ENCODE measurements around the gene SYMPK.

SYMPK gene

DNA sequence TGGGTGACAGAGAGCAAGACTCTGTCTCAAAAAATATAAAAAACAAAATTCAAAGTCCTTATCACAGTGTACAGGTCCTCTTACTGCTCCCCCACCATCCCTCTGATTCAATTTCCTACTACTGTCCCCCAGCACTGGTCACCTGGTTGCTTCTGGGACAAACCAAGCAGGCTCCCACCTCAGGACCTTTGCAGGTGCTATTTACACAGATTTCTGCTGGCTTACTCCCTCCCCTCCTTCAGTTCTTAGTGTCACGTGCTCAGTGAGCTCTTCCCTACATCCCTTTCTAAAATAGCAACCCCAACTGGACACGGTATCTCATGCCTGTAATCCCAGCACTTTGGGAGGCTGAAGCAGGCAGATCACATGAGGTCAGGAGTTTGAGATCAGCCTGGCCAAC lies 17.0 kb upstream of the SYMPK start:
- no peaks in the 10 kb centered on the region for H3K36me3 ChIP-seq (replicated peaks)
- no peak overlapping the region for H3K4me3 ChIP-seq (ENCODE audit: low read depth, low read length)
- in situ Hi-C loops (cut with HindIII; ENCODE audit: low pct_ligation_motif_present, low sequenced_read_pairs) = no loop called here
- TF ChIP-seq, protein P1, sequence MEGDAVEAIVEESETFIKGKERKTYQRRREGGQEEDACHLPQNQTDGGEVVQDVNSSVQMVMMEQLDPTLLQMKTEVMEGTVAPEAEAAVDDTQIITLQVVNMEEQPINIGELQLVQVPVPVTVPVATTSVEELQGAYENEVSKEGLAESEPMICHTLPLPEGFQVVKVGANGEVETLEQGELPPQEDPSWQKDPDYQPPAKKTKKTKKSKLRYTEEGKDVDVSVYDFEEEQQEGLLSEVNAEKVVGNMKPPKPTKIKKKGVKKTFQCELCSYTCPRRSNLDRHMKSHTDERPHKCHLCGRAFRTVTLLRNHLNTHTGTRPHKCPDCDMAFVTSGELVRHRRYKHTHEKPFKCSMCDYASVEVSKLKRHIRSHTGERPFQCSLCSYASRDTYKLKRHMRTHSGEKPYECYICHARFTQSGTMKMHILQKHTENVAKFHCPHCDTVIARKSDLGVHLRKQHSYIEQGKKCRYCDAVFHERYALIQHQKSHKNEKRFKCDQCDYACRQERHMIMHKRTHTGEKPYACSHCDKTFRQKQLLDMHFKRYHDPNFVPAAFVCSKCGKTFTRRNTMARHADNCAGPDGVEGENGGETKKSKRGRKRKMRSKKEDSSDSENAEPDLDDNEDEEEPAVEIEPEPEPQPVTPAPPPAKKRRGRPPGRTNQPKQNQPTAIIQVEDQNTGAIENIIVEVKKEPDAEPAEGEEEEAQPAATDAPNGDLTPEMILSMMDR (IDR thresholded peaks at IDR 0.05; ENCODE audit: low read depth, low read length, missing control alignments) = no peak
- H3K27ac ChIP-seq = no peak overlapping the region
- DNase-seq = no peak
- H3K27me3 ChIP-seq (replicated peaks) = no peaks in the 10 kb centered on the region

DNA sequence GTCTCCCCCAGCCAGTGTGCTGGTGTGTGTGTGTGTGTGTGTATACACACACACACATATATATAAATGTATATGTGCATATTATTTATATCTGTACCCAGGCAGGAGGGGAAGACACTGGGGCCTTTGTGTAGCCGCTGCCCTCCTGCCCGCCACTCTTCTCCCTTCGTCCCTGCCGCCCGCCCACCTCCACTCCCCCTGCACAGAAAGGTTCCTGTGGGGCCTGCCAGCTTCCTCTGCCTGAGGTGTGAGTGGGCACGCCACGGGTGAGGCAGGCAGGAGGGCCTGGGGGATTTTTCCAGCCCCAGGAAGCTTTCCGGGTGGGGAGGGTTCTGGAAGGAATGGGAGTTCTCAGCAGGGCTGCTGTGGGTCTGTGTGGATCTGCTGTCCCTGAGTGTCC lies 16.1 kb upstream of the SYMPK start:
- no peak for DNase-seq
- Histone ChIP-seq H3K4me3 (ENCODE audit: low read depth, low read length) (no peak overlapping the region), H3K27ac (no peak overlapping the region), H3K36me3 (replicated peaks) (no peaks in the 10 kb centered on the region), H3K27me3 (replicated peaks) (no peaks in the 10 kb centered on the region)
- TF ChIP-seq, protein P1 (IDR thresholded peaks at IDR 0.05; ENCODE audit: low read depth, low read length, missing control alignments) = no peak
- in situ Hi-C loops (cut with HindIII; ENCODE audit: low pct_ligation_motif_present, low sequenced_read_pairs) = no loop called here

- no peak overlapping the region for H3K4me3 ChIP-seq (ENCODE audit: low read depth, low read length)
- TF ChIP-seq, protein P1 (IDR thresholded peaks at IDR 0.05; ENCODE audit: low read depth, low read length, missing control alignments) = no peak
- in situ Hi-C loops (cut with HindIII; ENCODE audit: low pct_ligation_motif_present, low sequenced_read_pairs) = no loop called here
- no peaks in the 10 kb centered on the region for H3K27me3 ChIP-seq (replicated peaks)
- no peak for DNase-seq
- H3K36me3 ChIP-seq (replicated peaks) = no peaks in the 10 kb centered on the region
- no peak overlapping the region for H3K27ac ChIP-seq
Measured at GRCh38 chr19:45878043-45878794, 15.3 kb upstream of the SYMPK start.

DNA sequence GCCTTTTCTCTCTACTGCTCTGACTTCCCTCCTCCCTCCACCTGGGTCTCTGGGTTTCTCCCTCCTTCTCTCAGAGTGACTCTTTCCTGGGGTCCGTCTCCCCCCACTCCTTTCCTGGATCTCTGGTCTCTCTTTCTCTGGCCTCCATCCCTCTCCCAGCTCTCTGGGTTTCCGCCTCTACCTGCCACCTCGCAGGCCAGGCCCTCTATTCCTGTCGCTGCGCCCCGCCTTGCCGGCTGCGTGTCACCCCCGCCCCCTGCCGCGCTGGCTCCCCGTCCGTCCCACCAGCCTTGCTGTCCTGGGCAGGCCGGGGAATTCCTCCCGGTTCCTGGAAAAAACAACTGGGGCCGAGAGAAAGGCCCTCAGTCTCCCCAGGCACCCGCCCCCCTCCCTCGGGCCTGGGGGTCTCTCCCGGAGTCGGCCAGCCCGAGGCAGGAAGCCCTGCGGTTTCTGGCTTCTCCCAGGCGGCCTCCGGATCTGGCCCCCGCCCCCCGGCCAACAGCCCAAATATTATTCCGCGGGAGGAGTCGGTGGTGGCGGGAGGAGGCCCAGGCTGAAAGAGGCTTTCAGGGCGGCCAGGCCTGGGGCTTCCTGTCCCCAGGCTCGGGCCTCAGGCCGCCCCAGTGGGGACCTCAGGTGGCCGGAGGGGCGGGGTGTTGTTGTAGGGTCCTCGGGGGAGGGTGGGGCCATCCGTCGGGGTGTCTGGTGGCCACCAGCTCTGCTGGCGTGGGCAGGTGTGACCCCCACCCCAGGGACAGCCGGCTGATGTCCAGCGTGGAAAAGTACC lies 13.7 kb upstream of the SYMPK start:
- peak; percentile 24 for DNase-seq
- TF ChIP-seq, protein P1 (IDR thresholded peaks at IDR 0.05; ENCODE audit: low read depth, low read length, missing control alignments) = no peak
- in situ Hi-C loops (cut with HindIII; ENCODE audit: low pct_ligation_motif_present, low sequenced_read_pairs) = no loop called here
- no peaks in the 10 kb centered on the region for H3K27me3 ChIP-seq (replicated peaks)
- peak overlapping the region; percentile 20 for H3K4me3 ChIP-seq (ENCODE audit: low read depth, low read length)
- no peaks in the 10 kb centered on the region for H3K36me3 ChIP-seq (replicated peaks)
- H3K27ac ChIP-seq = peak overlapping the region; percentile 9

GRCh38 chr19:45876161-45876410 lies 13.1 kb upstream of the SYMPK start:
- no peaks in the 10 kb centered on the region for H3K27me3 ChIP-seq (replicated peaks)
- no peaks in the 10 kb centered on the region for H3K36me3 ChIP-seq (replicated peaks)
- H3K4me3 ChIP-seq (ENCODE audit: low read depth, low read length) = no peak overlapping the region
- TF ChIP-seq, protein P1 (IDR thresholded peaks at IDR 0.05; ENCODE audit: low read depth, low read length, missing control alignments) = no peak
- DNase-seq = no peak
- in situ Hi-C loops (cut with HindIII; ENCODE audit: low pct_ligation_motif_present, low sequenced_read_pairs) = no loop called here
- H3K27ac ChIP-seq = no peak overlapping the region
